ENCODE results near the gene ARSG.
"Not testable (repeated sequence)": the region's sequence is repeated elsewhere in the genome, so short reads cannot be mapped to it uniquely, and the experiment has no call there.

DNA sequence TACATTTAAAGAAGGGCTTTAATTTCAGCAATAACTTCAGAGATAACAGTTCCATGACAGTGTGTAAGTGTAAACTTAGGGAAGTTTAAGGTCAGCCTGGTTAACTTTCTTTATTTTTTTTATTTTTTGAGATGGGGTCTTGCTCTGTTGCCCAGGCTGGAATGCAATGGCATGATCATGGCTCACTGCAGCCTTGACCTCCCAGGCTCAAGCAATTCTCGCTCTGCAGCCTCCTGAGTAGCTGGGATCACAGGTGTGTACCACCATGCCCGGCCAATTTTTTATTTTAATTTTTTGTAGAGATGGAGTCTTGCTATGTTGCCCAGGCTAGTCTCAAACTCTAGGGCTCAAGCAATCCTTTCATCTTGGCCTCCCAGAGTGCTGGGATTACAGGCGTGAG lies 15.0 kb upstream of the ARSG start:
- TF ChIP-seq NFYB (IDR thresholded peaks at IDR 0.05; ENCODE audit: insufficient read depth, low read depth, low read length); PML (IDR thresholded peaks at IDR 0.05; ENCODE audit: low read length): not testable (repeated sequence)
